Activated T-helper 2 cell treated with anti-CD3 and anti-CD28 coated beads, Interferon-gamma antibody, Interleukin-2, Interleukin-4, amounts not matched to agents 10 μg/mL and 5 μg/mL and 100 μg/mL, durations not matched to agents 14 hours and 24 hours and 36 hours (primary cell): ENCODE results near the gene AMIGO1. TPM values are rescaled to one million over a fixed set of nuclear protein-coding genes. Genes with fewer than 3 reads are reported as not detected.

ENCODE experiments used
- DNase-seq: peaks from one replicate; pipeline ENCODE4 v3.0.0; 2021; ENCODE audit warnings: low spot score
- H3K27ac Mint-ChIP-seq: one replicate; pipeline ENCODE4 v1.8.0; 2021; ENCODE audit warnings: mixed read lengths
- H3K27me3 Mint-ChIP-seq: one replicate; pipeline ENCODE4 v1.8.0; 2021; ENCODE audit warnings: low read depth, mixed read lengths
- H3K36me3 Mint-ChIP-seq: one replicate; pipeline ENCODE4 v1.8.0; 2021; ENCODE audit warnings: low read depth, mixed read lengths
- H3K4me1 Mint-ChIP-seq: one replicate; pipeline ENCODE4 v1.8.0; 2021; ENCODE audit warnings: low read depth, mixed read lengths
- H3K4me3 Mint-ChIP-seq: one replicate; pipeline ENCODE4 v1.8.0; 2021; ENCODE audit warnings: low read depth, mild to moderate bottlenecking, moderate library complexity, mixed read lengths
- H3K9me3 Mint-ChIP-seq: one replicate; pipeline ENCODE4 v1.8.0; 2021; ENCODE audit warnings: mixed read lengths
- intact Hi-C: fragments of 100-400 bp; cut with micrococcal nuclease; formaldehyde crosslinking; loops from one replicate; pipeline ENCODE4 v1.15.1; 2023
- total RNA-seq: library from RNA; stranded (reverse); gene quantifications from 2 replicates; pipeline ENCODE4 v1.2.3, GENCODE V29; 2022

Gene AMIGO1
- total RNA-seq: 0.66 and 0.92 TPM in 2 replicates

GRCh38 chr1:109509176-109510134 is at the start of gene AMIGO1:
TSS of gene AMIGO1 (minus strand) at chr1:109509727. CDS start at chr1:109508912, 815 bp downstream.
- H3K4me1 Mint-ChIP-seq: peaks cover 13% of the 10 kb centered on the region
- H3K36me3 Mint-ChIP-seq: no peaks in the 10 kb centered on the region
- intact Hi-C loops: no loop called here
- peak within 1 kb of the TSS; percentile 81 for H3K4me3 Mint-ChIP-seq
- H3K9me3 Mint-ChIP-seq: no peaks in the 10 kb centered on the region
- DNase-seq: peak; percentile 41
- no peak within 1 kb of the TSS for H3K27ac Mint-ChIP-seq
- peaks cover 45% of the 10 kb centered on the region for H3K27me3 Mint-ChIP-seq

- Mint-ChIP-seq H3K4me1 (peaks cover 12% of the 10 kb centered on the region), H3K4me3 (no peak overlapping the region), H3K36me3 (peaks cover 18% of the 10 kb centered on the region), H3K9me3 (no peaks in the 10 kb centered on the region), H3K27me3 (no peaks in the 10 kb centered on the region), H3K27ac (no peak overlapping the region)
- intact Hi-C loops: no loop called here
- DNase-seq: no peak
Observed at GRCh38 chr1:109557520-109557919, 48.0 kb upstream of the AMIGO1 start.

- peaks cover 20% of the 10 kb centered on the region for H3K36me3 Mint-ChIP-seq
- DNase-seq: no peak
- intact Hi-C loops: no loop called here
- H3K27me3 Mint-ChIP-seq: no peaks in the 10 kb centered on the region
- H3K4me3 Mint-ChIP-seq: no peak overlapping the region
- H3K9me3 Mint-ChIP-seq: no peaks in the 10 kb centered on the region
- peaks cover 14% of the 10 kb centered on the region for H3K4me1 Mint-ChIP-seq
- no peak overlapping the region for H3K27ac Mint-ChIP-seq
Observed at GRCh38 chr1:109556563-109556962, 47.0 kb upstream of the AMIGO1 start.

GRCh38 chr1:109548321-109549267 is 39.1 kb upstream of the AMIGO1 start, which contains the start of gene GNAI3:
TSS of gene GNAI3 (plus strand) at chr1:109548615. CDS start at chr1:109548721, 106 bp downstream.
- Mint-ChIP-seq H3K4me3 (peak within 1 kb of the TSS; percentile 99), H3K27me3 (no peaks in the 10 kb centered on the region), H3K36me3 (peaks cover 15% of the 10 kb centered on the region), H3K4me1 (peaks cover 42% of the 10 kb centered on the region), H3K27ac (peak within 1 kb of the TSS; percentile 95), H3K9me3 (no peaks in the 10 kb centered on the region)
- intact Hi-C loops: loop anchor here (1.0 to 10.0 kb wide), 6 partner anchors 72 to 436 kb away; partner anchors contain the start of genes AHCYL1, GSTM1 and PSMA5
- peak; percentile 96 for DNase-seq

- H3K27ac Mint-ChIP-seq: peak overlapping the region; percentile 95
- peak overlapping the region; percentile 99 for H3K4me3 Mint-ChIP-seq
- no peak for DNase-seq
- H3K27me3 Mint-ChIP-seq: peaks cover 2% of the 10 kb centered on the region
- H3K4me1 Mint-ChIP-seq: peaks cover 39% of the 10 kb centered on the region
- H3K9me3 Mint-ChIP-seq: no peaks in the 10 kb centered on the region
- intact Hi-C loops: loop anchor here (1.0 to 10.0 kb wide), 8 partner anchors 73 to 437 kb away; partner anchors contain the start of genes AHCYL1, GSTM1 and PSMA5
- H3K36me3 Mint-ChIP-seq: peaks cover 15% of the 10 kb centered on the region
Observed at GRCh38 chr1:109547463-109548320, 38.2 kb upstream of the AMIGO1 start.

- DNase-seq: peak; percentile 80
- H3K36me3 Mint-ChIP-seq: peaks cover 12% of the 10 kb centered on the region
- H3K4me1 Mint-ChIP-seq: peaks cover 36% of the 10 kb centered on the region
- H3K27ac Mint-ChIP-seq: peak overlapping the region; percentile 95
- no peaks in the 10 kb centered on the region for H3K9me3 Mint-ChIP-seq
- intact Hi-C loops: loop anchor here (2.0 to 10.0 kb wide), 4 partner anchors 82 to 358 kb away; partner anchors contain the start of gene PSMA5
- H3K4me3 Mint-ChIP-seq: peak overlapping the region; percentile 99
- H3K27me3 Mint-ChIP-seq: peaks cover 2% of the 10 kb centered on the region
Observed at GRCh38 chr1:109546311-109547109, 37.0 kb upstream of the AMIGO1 start.

GRCh38 chr1:109543988-109544735 is 34.6 kb upstream of the AMIGO1 start:
- H3K4me3 Mint-ChIP-seq: no peak overlapping the region

GRCh38 chr1:109543283-109543987 is 33.9 kb upstream of the AMIGO1 start:
- no peak overlapping the region for H3K27ac Mint-ChIP-seq
- peaks cover 18% of the 10 kb centered on the region for H3K4me1 Mint-ChIP-seq
- no peak for DNase-seq
- no peaks in the 10 kb centered on the region for H3K36me3 Mint-ChIP-seq
- H3K4me3 Mint-ChIP-seq: no peak overlapping the region
- intact Hi-C loops: loop anchor here (10.0 kb wide), 1 partner anchor 361 kb away; no protein-coding TSS in a partner anchor
- H3K9me3 Mint-ChIP-seq: no peaks in the 10 kb centered on the region
- peaks cover 2% of the 10 kb centered on the region for H3K27me3 Mint-ChIP-seq

More at GRCh38 chr1:109543988-109544735, 34.6 kb upstream of the AMIGO1 start:
- peaks cover 2% of the 10 kb centered on the region for H3K27me3 Mint-ChIP-seq
- H3K4me1 Mint-ChIP-seq: peaks cover 21% of the 10 kb centered on the region
- H3K27ac Mint-ChIP-seq: no peak overlapping the region
- no peak for DNase-seq
- no peaks in the 10 kb centered on the region for H3K9me3 Mint-ChIP-seq
- H3K36me3 Mint-ChIP-seq: peaks cover 4% of the 10 kb centered on the region
- intact Hi-C loops: loop anchor here (10.0 kb wide), 1 partner anchor 361 kb away; no protein-coding TSS in a partner anchor

- intact Hi-C loops: loop anchor here (10.0 kb wide), 1 partner anchor 362 kb away; no protein-coding TSS in a partner anchor
- no peak overlapping the region for H3K4me3 Mint-ChIP-seq
- no peak overlapping the region for H3K27ac Mint-ChIP-seq
- no peaks in the 10 kb centered on the region for H3K9me3 Mint-ChIP-seq
- H3K4me1 Mint-ChIP-seq: peaks cover 16% of the 10 kb centered on the region
- H3K27me3 Mint-ChIP-seq: peaks cover 2% of the 10 kb centered on the region
- H3K36me3 Mint-ChIP-seq: no peaks in the 10 kb centered on the region
- no peak for DNase-seq
Observed at GRCh38 chr1:109542657-109543056, 33.1 kb upstream of the AMIGO1 start.

- DNase-seq: no peak
- no peak overlapping the region for H3K27ac Mint-ChIP-seq
- H3K9me3 Mint-ChIP-seq: no peaks in the 10 kb centered on the region
- H3K4me1 Mint-ChIP-seq: peaks cover under 1% of the 10 kb centered on the region
- intact Hi-C loops: loop anchor here (10.0 kb wide), 1 partner anchor 364 kb away; no protein-coding TSS in a partner anchor
- H3K4me3 Mint-ChIP-seq: no peak overlapping the region
- no peaks in the 10 kb centered on the region for H3K36me3 Mint-ChIP-seq
- peaks cover 2% of the 10 kb centered on the region for H3K27me3 Mint-ChIP-seq
Observed at GRCh38 chr1:109541102-109541501, 31.6 kb upstream of the AMIGO1 start.
